Measurements from ENCODE around the gene FN1.

Gene FN1

GRCh38 chr2:215441560-215442400, 5.9 kb upstream of the FN1 start:
- no peak for DNase-seq (ENCODE audit: low read depth)

GRCh38 chr2:215439980-215440512, 4.2 kb upstream of the FN1 start:
- DNase-seq (ENCODE audit: low read depth), result no peak

- no peak for DNase-seq (ENCODE audit: low read depth)
These were observed 3.5 kb upstream of the FN1 start for GRCh38 chr2:215439404-215439803.

DNA sequence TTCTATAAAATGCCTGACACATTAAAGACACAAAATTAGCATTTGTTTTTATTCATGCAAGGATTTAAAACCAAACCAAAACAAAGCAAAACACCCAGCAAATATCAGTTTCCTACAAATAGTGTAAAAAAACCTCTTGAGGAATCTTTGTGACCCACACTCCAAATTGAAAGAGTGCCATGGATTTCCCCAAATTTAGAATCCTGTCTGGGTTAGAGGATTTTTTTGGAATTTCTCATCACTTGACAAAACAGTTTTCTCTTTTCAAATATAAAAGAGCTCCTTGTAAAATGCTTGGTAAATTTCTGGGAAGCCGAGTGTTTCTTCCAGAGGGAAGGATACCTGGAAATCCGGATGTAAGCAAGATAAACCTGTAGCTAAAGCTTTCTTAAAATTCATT, 1.7 kb upstream of the FN1 start:
- no peak for DNase-seq (ENCODE audit: low read depth)

- DNase-seq (ENCODE audit: low read depth), result no peak
These were observed 1.1 kb upstream of the FN1 start for GRCh38 chr2:215436705-215437565.

DNA sequence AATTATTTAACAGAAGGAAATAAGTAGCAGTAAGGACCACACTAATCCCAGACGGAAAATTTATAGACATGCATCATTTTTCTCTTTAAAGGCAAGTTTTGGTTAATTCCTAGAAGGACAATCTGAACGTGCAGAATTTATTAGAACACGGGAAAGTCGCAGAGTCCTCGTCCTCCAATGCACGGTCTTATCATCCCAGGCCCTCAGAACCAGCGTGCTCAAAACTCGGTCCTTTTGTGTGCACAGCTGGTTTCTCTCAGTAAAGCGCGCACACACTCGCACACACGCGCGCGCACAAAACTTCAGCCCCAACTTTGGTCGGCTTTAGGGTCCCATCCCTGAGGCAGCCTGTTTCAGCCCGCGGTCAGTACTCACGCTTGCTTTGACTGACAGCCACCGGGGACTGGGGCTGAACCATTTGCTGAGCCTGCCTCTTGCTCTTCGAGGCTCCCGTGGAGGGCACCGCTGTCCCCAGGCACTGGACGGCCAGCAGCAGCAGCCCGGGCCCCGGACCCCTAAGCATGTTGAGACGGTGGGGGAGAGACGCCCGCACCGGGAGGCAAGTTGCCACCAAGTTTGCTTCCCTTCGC, 493 bp downstream of the FN1 start:
- DNase-seq (ENCODE audit: low read depth), result no peak

GRCh38 chr2:215434447-215435279, 1.2 kb downstream of the FN1 start:
- DNase-seq (ENCODE audit: low read depth), result no peak

GRCh38 chr2:215432759-215433594, 2.9 kb downstream of the FN1 start:
- DNase-seq (ENCODE audit: low read depth), result no peak

- DNase-seq (ENCODE audit: low read depth), result no peak
These were observed 3.8 kb downstream of the FN1 start for GRCh38 chr2:215431778-215432758.

DNA sequence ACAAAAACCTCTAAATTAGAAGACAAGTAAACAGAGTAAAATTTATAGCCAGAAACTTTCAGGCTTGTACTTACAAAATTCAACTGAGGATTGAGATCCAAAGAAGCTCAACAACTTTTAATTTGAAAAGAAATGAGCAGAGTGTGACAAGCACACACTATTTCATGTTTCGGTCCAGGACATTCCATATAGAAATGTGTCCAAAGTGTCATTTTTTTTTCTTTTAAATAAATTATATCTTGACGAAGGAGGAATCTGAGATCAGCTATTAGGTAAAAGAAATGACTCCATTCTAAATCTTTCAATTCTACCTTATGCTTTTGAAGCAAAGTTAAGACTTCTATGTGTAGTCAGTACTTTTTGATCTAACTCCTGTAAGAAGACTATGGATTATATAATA, 4.6 kb downstream of the FN1 start:
- no peak for DNase-seq (ENCODE audit: low read depth)

DNA sequence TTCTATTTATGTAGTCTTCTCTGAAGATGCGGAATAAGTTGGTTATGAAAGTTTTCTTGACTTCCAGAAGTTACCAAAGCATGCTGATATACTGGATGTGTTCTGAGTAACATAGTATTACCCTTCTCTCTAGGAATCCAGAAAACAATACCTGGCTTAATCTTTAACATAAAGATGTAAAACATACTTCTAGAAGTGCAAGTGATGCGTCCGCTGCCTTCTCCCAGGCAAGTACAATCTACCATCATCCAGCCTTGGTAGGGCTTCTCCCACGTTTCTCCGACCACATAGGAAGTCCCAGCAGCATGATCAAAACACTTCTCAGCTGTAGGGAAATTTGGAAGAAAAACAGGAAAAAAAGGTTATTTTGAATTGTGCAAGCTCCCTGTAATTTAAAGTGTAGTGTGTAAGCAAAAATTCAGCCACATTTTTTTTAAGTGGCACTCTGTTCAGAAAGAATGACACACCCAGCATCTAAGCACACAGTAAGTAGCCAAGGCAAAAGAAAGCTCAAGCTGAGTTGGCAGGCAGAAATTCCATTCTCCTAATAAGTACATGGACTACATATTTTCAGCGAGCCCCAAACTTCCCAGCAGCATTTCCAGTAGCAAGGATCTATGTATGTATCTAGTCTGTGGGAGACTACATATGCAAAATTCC, 5.2 kb downstream of the FN1 start:
- no peak for DNase-seq (ENCODE audit: low read depth)

DNA sequence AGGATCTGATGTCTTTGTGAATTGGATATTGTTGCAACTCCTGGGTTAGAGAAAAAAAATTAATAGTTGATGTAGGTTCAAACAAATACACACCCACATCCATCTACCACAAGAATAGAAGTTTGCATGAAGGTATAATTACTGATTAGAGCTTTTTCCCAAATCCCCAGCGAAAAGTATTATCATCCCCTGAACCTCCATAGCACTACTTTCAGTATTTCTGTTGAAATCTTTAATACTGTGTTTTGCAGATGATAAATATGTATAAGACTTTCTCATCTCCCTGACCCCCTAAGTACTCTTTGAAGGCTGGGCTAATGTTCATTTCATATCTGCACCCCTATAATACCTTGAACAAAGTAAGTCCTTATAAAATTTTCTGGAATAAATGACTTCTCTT, 6.4 kb downstream of the FN1 start:
- no peak for DNase-seq (ENCODE audit: low read depth)

- no peak for DNase-seq (ENCODE audit: low read depth)
These were observed 7.6 kb downstream of the FN1 start for GRCh38 chr2:215428060-215428910.

DNA sequence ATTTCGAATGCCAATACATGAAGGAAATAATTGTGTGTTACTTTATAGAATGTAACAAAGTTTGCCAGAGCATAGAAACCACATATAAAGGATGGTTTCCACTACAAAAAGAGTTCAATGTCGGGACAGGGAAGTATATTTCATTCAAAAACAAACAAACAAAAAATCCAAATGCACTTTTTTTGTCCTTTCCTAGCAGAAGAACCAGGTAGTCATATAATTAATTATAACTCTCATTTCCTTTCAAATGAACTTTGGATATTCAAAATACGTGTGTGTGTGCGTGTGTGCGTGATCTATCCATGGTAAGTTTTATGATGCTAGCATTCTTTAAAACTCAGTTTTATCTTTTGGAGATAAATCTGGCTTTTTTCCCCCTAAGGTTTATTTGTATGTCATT, 8.3 kb downstream of the FN1 start:
- DNase-seq (ENCODE audit: low read depth), result no peak

- DNase-seq (ENCODE audit: low read depth), result no peak
These were observed 10.7 kb downstream of the FN1 start for GRCh38 chr2:215425021-215425782.

DNA sequence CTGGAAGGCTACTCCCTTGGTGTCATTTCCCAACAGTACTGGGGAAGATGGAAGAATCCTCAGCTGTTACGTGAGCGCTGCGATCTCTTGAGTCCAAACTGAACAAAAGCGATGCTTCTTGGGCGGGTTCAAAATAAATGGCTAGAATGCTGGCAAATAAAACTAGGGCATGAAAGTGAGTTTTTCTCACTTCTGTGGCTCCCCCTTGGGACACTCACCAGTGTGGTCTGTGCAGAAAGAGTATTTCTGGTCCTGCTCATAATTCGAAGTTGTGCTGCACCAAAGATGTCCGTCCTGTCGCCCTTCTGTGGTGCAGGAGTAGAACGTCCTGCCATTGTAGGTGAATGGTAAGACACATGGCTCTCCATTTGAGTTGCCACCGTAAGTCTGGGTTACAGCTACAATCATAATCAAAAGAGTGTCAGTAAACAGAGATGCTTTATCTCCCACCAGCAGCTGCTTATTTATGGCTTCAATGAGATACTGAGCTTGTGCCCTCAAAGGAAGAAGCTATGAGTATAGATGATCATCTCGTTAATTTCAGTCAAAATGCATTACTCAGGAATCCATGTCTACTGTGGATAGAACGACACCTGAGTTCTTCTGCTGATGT, 11.8 kb downstream of the FN1 start:
- no peak for DNase-seq (ENCODE audit: low read depth)

- no peak for DNase-seq (ENCODE audit: low read depth)
These were observed 12.6 kb downstream of the FN1 start for GRCh38 chr2:215423234-215423633.
